HEK293 (cell line): ENCODE data around the gene TCHP.
A peak's percentile ranks its signal among the peaks of the same experiment; 100 is the strongest.

Experiments used
- CTCF ChIA-PET: fragments of 350-600 bp; formaldehyde crosslinking; extraction: SDS; loops from one replicate; lab custom pipeline; 2021; ENCODE audit warnings: antibody characterized with exemption; lab: Yijun Ruan, JAX
- POLR2A ChIA-PET: fragments of 300-600 bp; formaldehyde crosslinking; extraction: SDS; loops from one replicate; lab custom pipeline; 2020; ENCODE audit warnings: antibody characterized with exemption, inconsistent platforms; lab: Yijun Ruan, JAX
- H3K27ac ChIP-seq: fragments of 200-500 bp; sonication (Bioruptor generic); 2 replicates; pipeline ENCODE4 v1.5.1; 2014; ENCODE audit warnings: low read depth, low read length, control low read depth, inconsistent platforms; ENCODE audit errors: extremely low read depth
- H3K36me3 ChIP-seq, 2 experiments: fragments of 200-500 bp in 1 of 2; sonication (Bioruptor generic) in 1 of 2; 1 replicate in 1 of 2; 2 replicates in 1 of 2; pipeline ENCODE4 v1.5.1; 2014 to 2017; ENCODE audit warnings: inconsistent platforms in 2 of 2, low read length in 2 of 2; ENCODE audit not compliant: control insufficient read depth in 2 of 2, insufficient read depth in 1 of 2
- H3K4me1 ChIP-seq: fragments of 200-500 bp; sonication (Bioruptor generic); 2 replicates; pipeline ENCODE4 v1.5.1; 2014; ENCODE audit warnings: mild to moderate bottlenecking, low read length, inconsistent platforms; ENCODE audit not compliant: control insufficient read depth, insufficient read depth
- H3K4me3 ChIP-seq: 2 replicates; pipeline ENCODE4 v1.5.1; 2011; ENCODE audit warnings: low read depth, mild to moderate bottlenecking, control low read depth, low read length, moderate library complexity
- H3K9me3 ChIP-seq: fragments of 200-500 bp; sonication (Bioruptor generic); 2 replicates; pipeline ENCODE4 v1.5.1; 2014; ENCODE audit warnings: low read depth, low read length, inconsistent platforms; ENCODE audit not compliant: control insufficient read depth, insufficient read depth
- GLIS2 ChIP-seq: fragments of 450-650 bp; formaldehyde crosslinking; IDR thresholded peaks from 2 replicates; pipeline ENCODE4 v1.5.1; 2016; ENCODE audit warnings: missing biosample characterization, missing genetic modification characterization
- KLF16 ChIP-seq: fragments of 450-650 bp; formaldehyde crosslinking; IDR thresholded peaks from 2 replicates; pipeline ENCODE4 v1.5.1; 2017; ENCODE audit warnings: missing biosample characterization, missing genetic modification characterization
- SCRT2 ChIP-seq: fragments of 450-650 bp; formaldehyde crosslinking; IDR thresholded peaks from 2 replicates; pipeline ENCODE4 v1.5.1; 2016; ENCODE audit warnings: missing biosample characterization, missing genetic modification characterization
- YY1 ChIP-seq: fragments of 450-650 bp; formaldehyde crosslinking; IDR thresholded peaks from 2 replicates; pipeline ENCODE4 v1.5.1; 2018; ENCODE audit warnings: missing biosample characterization, missing genetic modification characterization
- ZNF148 ChIP-seq: fragments of 450-650 bp; formaldehyde crosslinking; IDR thresholded peaks from 2 replicates; pipeline ENCODE4 v1.5.0; 2017; ENCODE audit warnings: missing biosample characterization, missing genetic modification characterization, borderline replicate concordance
- ZNF157 ChIP-seq: fragments of 450-650 bp; formaldehyde crosslinking; IDR thresholded peaks from 2 replicates; pipeline ENCODE4 v1.5.1; 2016; ENCODE audit warnings: missing biosample characterization, missing genetic modification characterization
- ZNF16 ChIP-seq: fragments of 450-650 bp; formaldehyde crosslinking; IDR thresholded peaks from 2 replicates; pipeline ENCODE4 v1.5.1; 2016; ENCODE audit warnings: low read depth, missing biosample characterization, missing genetic modification characterization
- ZNF26 ChIP-seq: fragments of 450-650 bp; formaldehyde crosslinking; IDR thresholded peaks from 2 replicates; pipeline ENCODE4 v1.5.1; 2016; ENCODE audit warnings: missing biosample characterization, missing genetic modification characterization
- ZNF311 ChIP-seq: fragments of 450-650 bp; formaldehyde crosslinking; IDR thresholded peaks from 2 replicates; pipeline ENCODE4 v1.5.1; 2017; ENCODE audit warnings: missing biosample characterization, missing genetic modification characterization, borderline replicate concordance
- ZNF518A ChIP-seq: fragments of 450-650 bp; formaldehyde crosslinking; conservative IDR thresholded peaks from 2 replicates; pipeline ENCODE4 v1.5.1; 2016; ENCODE audit warnings: low read depth, missing biosample characterization, missing genetic modification characterization
- ZNF624 ChIP-seq: fragments of 450-650 bp; formaldehyde crosslinking; IDR thresholded peaks from 2 replicates; pipeline ENCODE4 v1.5.1; 2017; ENCODE audit warnings: missing biosample characterization, missing genetic modification characterization
- ZNF664 ChIP-seq: fragments of 450-650 bp; formaldehyde crosslinking; IDR thresholded peaks from 2 replicates; pipeline ENCODE4 v1.5.1; 2016; ENCODE audit warnings: missing biosample characterization, missing genetic modification characterization
- ZNF785 ChIP-seq: fragments of 450-650 bp; formaldehyde crosslinking; IDR thresholded peaks from 2 replicates; pipeline ENCODE4 v1.5.1; 2016; ENCODE audit warnings: missing biosample characterization, missing genetic modification characterization
- ZNF792 ChIP-seq: fragments of 450-650 bp; formaldehyde crosslinking; IDR thresholded peaks from 2 replicates; pipeline ENCODE4 v1.5.1; 2016; ENCODE audit warnings: missing biosample characterization, missing genetic modification characterization
- ZXDB ChIP-seq: fragments of 450-650 bp; formaldehyde crosslinking; IDR thresholded peaks from 2 replicates; pipeline ENCODE4 v1.5.1; 2016; ENCODE audit warnings: missing biosample characterization, missing genetic modification characterization
- TF ChIP-seq, protein P1 (sequence below): fragments of 450-650 bp; formaldehyde crosslinking; IDR thresholded peaks from 2 replicates; pipeline ENCODE4 v1.5.1; 2016; ENCODE audit warnings: missing biosample characterization, missing genetic modification characterization, borderline replicate concordance
- TF ChIP-seq, protein P2 (sequence below): fragments of 450-650 bp; IDR thresholded peaks from 2 replicates; pipeline ENCODE4 v1.5.1; 2018; ENCODE audit warnings: missing biosample characterization, missing genetic modification characterization
- TF ChIP-seq, protein P3 (sequence below): fragments of 450-650 bp; formaldehyde crosslinking; IDR thresholded peaks from 2 replicates; pipeline ENCODE4; 2016; ENCODE audit warnings: missing biosample characterization, missing genetic modification characterization

The TCHP gene

GRCh38 chr12:109951751-109952150 is 51.7 kb downstream of the TCHP start (continued):
- no peak for TF ChIP-seq ZNF518A
- TF ChIP-seq ZNF624 (tag by site-specific recombination), result no peak
- TF ChIP-seq KLF16 (tag by site-specific recombination), result no peak
- TF ChIP-seq ZNF792 (tag by site-specific recombination), result no peak
- 0 out of 2 replicates have a peak, but pooled peaks have one; percentile 14 for TF ChIP-seq GLIS2 (tag by site-specific recombination)
- TF ChIP-seq, protein P1, sequence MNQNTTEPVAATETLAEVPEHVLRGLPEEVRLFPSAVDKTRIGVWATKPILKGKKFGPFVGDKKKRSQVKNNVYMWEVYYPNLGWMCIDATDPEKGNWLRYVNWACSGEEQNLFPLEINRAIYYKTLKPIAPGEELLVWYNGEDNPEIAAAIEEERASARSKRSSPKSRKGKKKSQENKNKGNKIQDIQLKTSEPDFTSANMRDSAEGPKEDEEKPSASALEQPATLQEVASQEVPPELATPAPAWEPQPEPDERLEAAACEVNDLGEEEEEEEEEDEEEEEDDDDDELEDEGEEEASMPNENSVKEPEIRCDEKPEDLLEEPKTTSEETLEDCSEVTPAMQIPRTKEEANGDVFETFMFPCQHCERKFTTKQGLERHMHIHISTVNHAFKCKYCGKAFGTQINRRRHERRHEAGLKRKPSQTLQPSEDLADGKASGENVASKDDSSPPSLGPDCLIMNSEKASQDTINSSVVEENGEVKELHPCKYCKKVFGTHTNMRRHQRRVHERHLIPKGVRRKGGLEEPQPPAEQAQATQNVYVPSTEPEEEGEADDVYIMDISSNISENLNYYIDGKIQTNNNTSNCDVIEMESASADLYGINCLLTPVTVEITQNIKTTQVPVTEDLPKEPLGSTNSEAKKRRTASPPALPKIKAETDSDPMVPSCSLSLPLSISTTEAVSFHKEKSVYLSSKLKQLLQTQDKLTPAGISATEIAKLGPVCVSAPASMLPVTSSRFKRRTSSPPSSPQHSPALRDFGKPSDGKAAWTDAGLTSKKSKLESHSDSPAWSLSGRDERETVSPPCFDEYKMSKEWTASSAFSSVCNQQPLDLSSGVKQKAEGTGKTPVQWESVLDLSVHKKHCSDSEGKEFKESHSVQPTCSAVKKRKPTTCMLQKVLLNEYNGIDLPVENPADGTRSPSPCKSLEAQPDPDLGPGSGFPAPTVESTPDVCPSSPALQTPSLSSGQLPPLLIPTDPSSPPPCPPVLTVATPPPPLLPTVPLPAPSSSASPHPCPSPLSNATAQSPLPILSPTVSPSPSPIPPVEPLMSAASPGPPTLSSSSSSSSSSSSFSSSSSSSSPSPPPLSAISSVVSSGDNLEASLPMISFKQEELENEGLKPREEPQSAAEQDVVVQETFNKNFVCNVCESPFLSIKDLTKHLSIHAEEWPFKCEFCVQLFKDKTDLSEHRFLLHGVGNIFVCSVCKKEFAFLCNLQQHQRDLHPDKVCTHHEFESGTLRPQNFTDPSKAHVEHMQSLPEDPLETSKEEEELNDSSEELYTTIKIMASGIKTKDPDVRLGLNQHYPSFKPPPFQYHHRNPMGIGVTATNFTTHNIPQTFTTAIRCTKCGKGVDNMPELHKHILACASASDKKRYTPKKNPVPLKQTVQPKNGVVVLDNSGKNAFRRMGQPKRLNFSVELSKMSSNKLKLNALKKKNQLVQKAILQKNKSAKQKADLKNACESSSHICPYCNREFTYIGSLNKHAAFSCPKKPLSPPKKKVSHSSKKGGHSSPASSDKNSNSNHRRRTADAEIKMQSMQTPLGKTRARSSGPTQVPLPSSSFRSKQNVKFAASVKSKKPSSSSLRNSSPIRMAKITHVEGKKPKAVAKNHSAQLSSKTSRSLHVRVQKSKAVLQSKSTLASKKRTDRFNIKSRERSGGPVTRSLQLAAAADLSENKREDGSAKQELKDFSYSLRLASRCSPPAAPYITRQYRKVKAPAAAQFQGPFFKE (tag by site-specific recombination), result no peak
- TF ChIP-seq, protein P2, sequence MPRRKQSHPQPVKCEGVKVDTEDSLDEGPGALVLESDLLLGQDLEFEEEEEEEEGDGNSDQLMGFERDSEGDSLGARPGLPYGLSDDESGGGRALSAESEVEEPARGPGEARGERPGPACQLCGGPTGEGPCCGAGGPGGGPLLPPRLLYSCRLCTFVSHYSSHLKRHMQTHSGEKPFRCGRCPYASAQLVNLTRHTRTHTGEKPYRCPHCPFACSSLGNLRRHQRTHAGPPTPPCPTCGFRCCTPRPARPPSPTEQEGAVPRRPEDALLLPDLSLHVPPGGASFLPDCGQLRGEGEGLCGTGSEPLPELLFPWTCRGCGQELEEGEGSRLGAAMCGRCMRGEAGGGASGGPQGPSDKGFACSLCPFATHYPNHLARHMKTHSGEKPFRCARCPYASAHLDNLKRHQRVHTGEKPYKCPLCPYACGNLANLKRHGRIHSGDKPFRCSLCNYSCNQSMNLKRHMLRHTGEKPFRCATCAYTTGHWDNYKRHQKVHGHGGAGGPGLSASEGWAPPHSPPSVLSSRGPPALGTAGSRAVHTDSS (tag by site-specific recombination), result no peak
- TF ChIP-seq ZNF311 (tag by site-specific recombination), result no peak

GRCh38 chr12:109952160-109952858 is 52.2 kb downstream of the TCHP start:
- peaks cover 15 to 76% of the 10 kb centered on the region in 2 experiments for H3K36me3 ChIP-seq
- no peak overlapping the region for H3K4me3 ChIP-seq
- no peaks in the 10 kb centered on the region for H3K9me3 ChIP-seq
- no peak overlapping the region for H3K27ac ChIP-seq
- no peaks in the 10 kb centered on the region for H3K4me1 ChIP-seq
- ChIA-PET CTCF (interaction anchor here (0.6 kb wide), 1 partner anchor 1324 kb away, joined by 7 read pairs; no protein-coding TSS in a partner anchor), POLR2A (no interaction called here)
- TF ChIP-seq SCRT2 (tag by site-specific recombination), result peak; percentile 87
- no peak for TF ChIP-seq ZNF785 (tag by site-specific recombination)
- TF ChIP-seq YY1 (tag by site-specific recombination), result no peak
- TF ChIP-seq ZNF26, result no peak
- TF ChIP-seq ZNF664, result no peak
- no peak for TF ChIP-seq ZNF157 (tag by site-specific recombination)
- no peak for TF ChIP-seq ZNF148 (tag by site-specific recombination)
- TF ChIP-seq ZXDB (tag by site-specific recombination), result no peak
- TF ChIP-seq, protein P3, sequence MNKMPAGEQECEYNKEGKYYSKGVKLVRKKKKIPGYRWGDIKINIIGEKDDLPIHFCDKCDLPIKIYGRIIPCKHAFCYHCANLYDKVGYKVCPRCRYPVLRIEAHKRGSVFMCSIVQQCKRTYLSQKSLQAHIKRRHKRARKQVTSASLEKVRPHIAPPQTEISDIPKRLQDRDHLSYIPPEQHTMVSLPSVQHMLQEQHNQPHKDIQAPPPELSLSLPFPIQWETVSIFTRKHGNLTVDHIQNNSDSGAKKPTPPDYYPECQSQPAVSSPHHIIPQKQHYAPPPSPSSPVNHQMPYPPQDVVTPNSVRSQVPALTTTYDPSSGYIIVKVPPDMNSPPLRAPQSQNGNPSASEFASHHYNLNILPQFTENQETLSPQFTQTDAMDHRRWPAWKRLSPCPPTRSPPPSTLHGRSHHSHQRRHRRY (tag by site-specific recombination), result no peak
- TF ChIP-seq ZNF16 (tag by site-specific recombination), result no peak
